Neural cell (in vitro differentiated cells): ENCODE measurements around the gene MUC2. TPM values are rescaled to one million over a fixed set of nuclear protein-coding genes. Genes with fewer than 3 reads are reported as not detected.

Experiments used
- H2AFZ ChIP-seq: fragments of 200-600, 300-800 bp; sonication (generic), shearing (Covaris generic); 2 replicates; pipeline ENCODE4 v1.6.0; 2014; ENCODE audit warnings: low read depth, mild to moderate bottlenecking, antibody characterized with exemption, low read length, moderate library complexity
- H3F3A ChIP-seq: fragments of 200-600 bp; shearing (Covaris generic); 2 replicates; pipeline ENCODE4 v1.6.1; 2016; ENCODE audit warnings: mild to moderate bottlenecking, moderate library complexity, mixed read lengths, antibody characterized with exemption, low read length; ENCODE audit not compliant: insufficient read depth, poor library complexity, severe bottlenecking
- H3K27ac ChIP-seq: fragments of 200-600, 300-800 bp; sonication (generic), shearing (Covaris generic); 2 replicates; pipeline ENCODE4 v1.5.1; 2014; ENCODE audit warnings: mild to moderate bottlenecking, low read length, moderate library complexity
- H3K27me3 ChIP-seq: fragments of 300-800, 200-600 bp; sonication (generic), shearing (Covaris generic); 2 replicates; pipeline ENCODE4 v1.6.0; 2014; ENCODE audit warnings: mild to moderate bottlenecking, low read depth, low read length, moderate library complexity; ENCODE audit not compliant: insufficient read depth
- H3K36me3 ChIP-seq: fragments of 300-800, 200-600 bp; sonication (generic), shearing (Covaris generic); 2 replicates; pipeline ENCODE4 v1.5.1; 2014; ENCODE audit warnings: mild to moderate bottlenecking, antibody characterized with exemption, low read length, moderate library complexity; ENCODE audit not compliant: insufficient read depth
- H3K4me2 ChIP-seq: fragments of 300-800, 200-600 bp; sonication (generic), shearing (Covaris generic); 2 replicates; pipeline ENCODE4 v1.6.0; 2014; ENCODE audit warnings: mild to moderate bottlenecking, low read length
- H3K4me3 ChIP-seq: fragments of 300-800, 200-600 bp; sonication (generic), shearing (Covaris generic); 2 replicates; pipeline ENCODE4 v1.5.1; 2014; ENCODE audit warnings: mild to moderate bottlenecking, low read length, moderate library complexity
- H3K79me2 ChIP-seq: fragments of 200-600 bp; shearing (Covaris generic); replicated peaks from 2 replicates; pipeline ENCODE4 v1.6.0; 2014; ENCODE audit warnings: mild to moderate bottlenecking, low read length, moderate library complexity; ENCODE audit not compliant: insufficient read depth
- H3K9ac ChIP-seq: fragments of 300-800, 200-600 bp; sonication (generic), shearing (Covaris generic); 2 replicates; pipeline ENCODE4 v1.6.1; 2016; ENCODE audit warnings: mild to moderate bottlenecking, low read length, mixed read lengths
- H3K9me2 ChIP-seq: fragments of 200-600 bp; shearing (Covaris generic); 2 replicates; pipeline ENCODE4 v1.6.1; 2016; ENCODE audit warnings: mild to moderate bottlenecking, low read length, mixed read lengths; ENCODE audit not compliant: insufficient read depth
- H3K9me3 ChIP-seq: fragments of 200-600, 300-800 bp; sonication (generic), shearing (Covaris generic); 2 replicates; pipeline ENCODE4 v1.6.1; 2016; ENCODE audit warnings: mild to moderate bottlenecking, mixed run types, low read length, moderate library complexity, mixed read lengths
- H4K20me1 ChIP-seq: fragments of 200-600 bp; shearing (Covaris generic); 2 replicates; pipeline ENCODE4 v1.6.1; 2016; ENCODE audit warnings: mild to moderate bottlenecking, mixed run types; ENCODE audit not compliant: insufficient read depth
- EP300 ChIP-seq: fragments of 450-650 bp; conservative IDR thresholded peaks from 2 replicates; pipeline ENCODE4 v1.6.1; 2014; ENCODE audit warnings: antibody characterized with exemption, mild to moderate bottlenecking, moderate library complexity; ENCODE audit not compliant: poor library complexity, severe bottlenecking
- EZH2 ChIP-seq: fragments of 200-600, 300-800 bp; shearing (Covaris generic), sonication (generic); IDR thresholded peaks from 2 replicates; pipeline ENCODE4 v1.6.1; 2014; ENCODE audit warnings: antibody characterized with exemption, low read length, borderline replicate concordance, mild to moderate bottlenecking; ENCODE audit not compliant: insufficient read depth, poor library complexity, severe bottlenecking
- MXI1 ChIP-seq: fragments of 450-650 bp; conservative IDR thresholded peaks from 2 replicates; pipeline ENCODE4 v1.6.1; 2014; ENCODE audit warnings: antibody characterized with exemption, mild to moderate bottlenecking; ENCODE audit not compliant: poor library complexity, severe bottlenecking
- POLR2AphosphoS5 ChIP-seq: IDR thresholded peaks from 2 replicates; pipeline ENCODE4 v1.6.1; 2012
- RAD21 ChIP-seq: fragments of 450-650 bp; conservative IDR thresholded peaks from 2 replicates; pipeline ENCODE4 v1.6.1; 2014; ENCODE audit warnings: antibody characterized with exemption, mild to moderate bottlenecking, moderate library complexity
- SMC3 ChIP-seq: fragments of 450-650 bp; conservative IDR thresholded peaks from 2 replicates; pipeline ENCODE4 v1.6.1; 2014; ENCODE audit warnings: antibody characterized with exemption, mild to moderate bottlenecking, moderate library complexity; ENCODE audit not compliant: poor library complexity
- TAF1 ChIP-seq: IDR thresholded peaks from 2 replicates; pipeline ENCODE4 v1.6.1; 2012; ENCODE audit warnings: low read depth
- polyA plus RNA-seq: library from polyadenylated mRNA; depleted of rRNA; stranded (reverse); fragments of >200 nt; gene quantifications from 2 replicates; pipeline ENCODE4 v1.2.3, GENCODE V29; 2014
- TF ChIP-seq, protein P1 (sequence below): IDR thresholded peaks from 2 replicates; pipeline ENCODE4 v1.6.1; 2012; ENCODE audit warnings: borderline replicate concordance
- TF ChIP-seq, protein P2 (sequence below): fragments of 450-650 bp; IDR thresholded peaks from 2 replicates; pipeline ENCODE4 v1.5.1; 2014; ENCODE audit warnings: antibody characterized with exemption, mild to moderate bottlenecking, moderate library complexity; ENCODE audit not compliant: poor library complexity, severe bottlenecking

Gene MUC2
- polyA plus RNA-seq, 1 donor from 2014 or later: not detected

DNA sequence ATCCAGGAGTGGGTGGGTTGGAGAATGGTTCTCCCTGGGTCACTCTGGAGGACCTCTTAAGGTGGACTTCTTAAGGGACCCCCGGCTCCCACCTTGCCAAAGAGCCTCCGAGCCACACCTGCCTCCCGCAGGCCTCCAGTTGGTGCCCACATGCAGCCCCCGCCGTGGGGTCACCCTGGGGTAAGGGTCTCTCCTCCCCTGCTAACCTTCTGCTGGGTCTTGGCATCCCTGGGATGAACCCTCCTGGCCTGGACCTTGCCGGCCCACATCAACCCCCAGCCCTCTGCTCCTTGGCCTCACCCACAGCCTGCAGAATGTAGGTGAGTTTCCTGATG, 25.6 kb upstream of the MUC2 start:
- Histone ChIP-seq H3K27me3 (no peaks in the 10 kb centered on the region), H3K27ac (no peak overlapping the region), H2AFZ (no peak overlapping the region), H3F3A (no peaks in the 10 kb centered on the region), H3K4me3 (no peak overlapping the region), H3K36me3 (no peaks in the 10 kb centered on the region), H3K9ac (no peak overlapping the region), H3K4me2 (no peak overlapping the region), H3K9me3 (no peaks in the 10 kb centered on the region), H4K20me1 (no peaks in the 10 kb centered on the region), H3K9me2 (no peaks in the 10 kb centered on the region), H3K79me2 (no peaks in the 10 kb centered on the region)
- TF ChIP-seq SMC3: no peak
- TF ChIP-seq, protein P1, sequence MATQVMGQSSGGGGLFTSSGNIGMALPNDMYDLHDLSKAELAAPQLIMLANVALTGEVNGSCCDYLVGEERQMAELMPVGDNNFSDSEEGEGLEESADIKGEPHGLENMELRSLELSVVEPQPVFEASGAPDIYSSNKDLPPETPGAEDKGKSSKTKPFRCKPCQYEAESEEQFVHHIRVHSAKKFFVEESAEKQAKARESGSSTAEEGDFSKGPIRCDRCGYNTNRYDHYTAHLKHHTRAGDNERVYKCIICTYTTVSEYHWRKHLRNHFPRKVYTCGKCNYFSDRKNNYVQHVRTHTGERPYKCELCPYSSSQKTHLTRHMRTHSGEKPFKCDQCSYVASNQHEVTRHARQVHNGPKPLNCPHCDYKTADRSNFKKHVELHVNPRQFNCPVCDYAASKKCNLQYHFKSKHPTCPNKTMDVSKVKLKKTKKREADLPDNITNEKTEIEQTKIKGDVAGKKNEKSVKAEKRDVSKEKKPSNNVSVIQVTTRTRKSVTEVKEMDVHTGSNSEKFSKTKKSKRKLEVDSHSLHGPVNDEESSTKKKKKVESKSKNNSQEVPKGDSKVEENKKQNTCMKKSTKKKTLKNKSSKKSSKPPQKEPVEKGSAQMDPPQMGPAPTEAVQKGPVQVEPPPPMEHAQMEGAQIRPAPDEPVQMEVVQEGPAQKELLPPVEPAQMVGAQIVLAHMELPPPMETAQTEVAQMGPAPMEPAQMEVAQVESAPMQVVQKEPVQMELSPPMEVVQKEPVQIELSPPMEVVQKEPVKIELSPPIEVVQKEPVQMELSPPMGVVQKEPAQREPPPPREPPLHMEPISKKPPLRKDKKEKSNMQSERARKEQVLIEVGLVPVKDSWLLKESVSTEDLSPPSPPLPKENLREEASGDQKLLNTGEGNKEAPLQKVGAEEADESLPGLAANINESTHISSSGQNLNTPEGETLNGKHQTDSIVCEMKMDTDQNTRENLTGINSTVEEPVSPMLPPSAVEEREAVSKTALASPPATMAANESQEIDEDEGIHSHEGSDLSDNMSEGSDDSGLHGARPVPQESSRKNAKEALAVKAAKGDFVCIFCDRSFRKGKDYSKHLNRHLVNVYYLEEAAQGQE: no peak
- TF ChIP-seq, protein P2, sequence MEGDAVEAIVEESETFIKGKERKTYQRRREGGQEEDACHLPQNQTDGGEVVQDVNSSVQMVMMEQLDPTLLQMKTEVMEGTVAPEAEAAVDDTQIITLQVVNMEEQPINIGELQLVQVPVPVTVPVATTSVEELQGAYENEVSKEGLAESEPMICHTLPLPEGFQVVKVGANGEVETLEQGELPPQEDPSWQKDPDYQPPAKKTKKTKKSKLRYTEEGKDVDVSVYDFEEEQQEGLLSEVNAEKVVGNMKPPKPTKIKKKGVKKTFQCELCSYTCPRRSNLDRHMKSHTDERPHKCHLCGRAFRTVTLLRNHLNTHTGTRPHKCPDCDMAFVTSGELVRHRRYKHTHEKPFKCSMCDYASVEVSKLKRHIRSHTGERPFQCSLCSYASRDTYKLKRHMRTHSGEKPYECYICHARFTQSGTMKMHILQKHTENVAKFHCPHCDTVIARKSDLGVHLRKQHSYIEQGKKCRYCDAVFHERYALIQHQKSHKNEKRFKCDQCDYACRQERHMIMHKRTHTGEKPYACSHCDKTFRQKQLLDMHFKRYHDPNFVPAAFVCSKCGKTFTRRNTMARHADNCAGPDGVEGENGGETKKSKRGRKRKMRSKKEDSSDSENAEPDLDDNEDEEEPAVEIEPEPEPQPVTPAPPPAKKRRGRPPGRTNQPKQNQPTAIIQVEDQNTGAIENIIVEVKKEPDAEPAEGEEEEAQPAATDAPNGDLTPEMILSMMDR: no peak
- TF ChIP-seq POLR2AphosphoS5: no peak
- no peak for TF ChIP-seq TAF1
- TF ChIP-seq RAD21: no peak
- no peak for TF ChIP-seq EP300
- no peak for TF ChIP-seq EZH2
- no peak for TF ChIP-seq MXI1

DNA sequence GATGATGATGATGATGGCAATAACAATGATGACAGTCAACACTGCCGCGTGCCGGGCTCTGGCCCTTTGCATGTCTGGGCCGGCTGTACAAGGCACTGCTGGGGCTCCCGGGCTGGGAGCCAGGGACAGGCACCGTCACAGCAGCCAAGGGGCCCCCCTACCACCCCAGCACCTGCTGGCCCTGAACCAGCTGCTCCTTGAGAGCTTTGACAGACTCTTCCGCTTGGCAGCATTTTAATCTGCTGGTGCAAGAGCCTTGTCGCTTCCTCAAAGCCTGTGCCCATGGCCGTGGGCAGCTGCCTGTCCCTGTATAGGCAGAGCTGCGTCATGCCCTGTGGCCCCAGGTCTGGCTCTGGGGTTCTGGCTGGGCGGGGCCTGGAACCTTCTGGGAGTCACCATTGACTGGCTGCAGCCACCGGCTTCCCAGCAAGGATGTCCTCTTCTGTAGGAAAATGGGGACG, 25.2 kb upstream of the MUC2 start:
- TF ChIP-seq EP300: no peak
- TF ChIP-seq RAD21: no peak
- TF ChIP-seq TAF1: no peak
- TF ChIP-seq, protein P1: no peak
- TF ChIP-seq SMC3: no peak
- no peak for TF ChIP-seq MXI1
- TF ChIP-seq, protein P2: no peak
- Histone ChIP-seq H3K4me2 (no peak overlapping the region), H3K4me3 (no peak overlapping the region), H3K9me3 (no peaks in the 10 kb centered on the region), H3K79me2 (no peaks in the 10 kb centered on the region), H3K9me2 (no peaks in the 10 kb centered on the region), H4K20me1 (no peaks in the 10 kb centered on the region), H3K27ac (no peak overlapping the region), H3F3A (no peaks in the 10 kb centered on the region), H2AFZ (no peak overlapping the region), H3K36me3 (no peaks in the 10 kb centered on the region), H3K9ac (no peak overlapping the region), H3K27me3 (no peaks in the 10 kb centered on the region)
